ENCODE measurements around the gene DNAJB6. TPM values are rescaled to one million over a fixed set of nuclear protein-coding genes. Genes with fewer than 3 reads are reported as not detected.

Gene DNAJB6
- total RNA-seq, 1 experiment from 2014 or later, result 82.5 TPM

GRCh38 chr7:157306846-157307838 lies 29.7 kb upstream of the DNAJB6 start:
- CTCF ChIA-PET, result interaction anchor here (1.1 kb wide), 1 partner anchor 31 kb away, joined by 4 read pairs; no protein-coding TSS in a partner anchor
- peak overlapping the region; percentile 89 for H3K4me2 ChIP-seq (ENCODE audit: low read length)
- intact Hi-C loops (cut with micrococcal nuclease), result no loop called here
- BruUV-seq (replicated peaks), result no TSS peak
- no peaks in the 10 kb centered on the region for H3K9me3 ChIP-seq (ENCODE audit: control insufficient read depth in 1 of 2, insufficient read depth in 1 of 2, low read depth in 1 of 2, low read length in 2 of 2)
- RAD21 ChIA-PET (ENCODE audit: low non-redundant PET in 1 of 2, low total read pairs in 2 of 2, uncharacterized antibody in 2 of 2, unreplicated experiment in 2 of 2), result no interaction called here
- no peaks in the 10 kb centered on the region for H3K27me3 ChIP-seq (ENCODE audit: insufficient read depth, low read length)
- H4K20me1 ChIP-seq (ENCODE audit: insufficient read depth), result no peaks in the 10 kb centered on the region
- no peaks in the 10 kb centered on the region for H3K36me3 ChIP-seq (ENCODE audit: control insufficient read depth in 1 of 2, insufficient read depth in 2 of 2, low read length in 2 of 2)
- DNase-seq (ENCODE audit: low read depth, low spot score) (no peak), ATAC-seq (no peak)
- TF ChIP-seq SRF (IDR thresholded peaks at IDR 0.05; ENCODE audit: low read depth) (no peak), JUND (IDR thresholded peaks at IDR 0.05) (no peak), FOSL1 (IDR thresholded peaks at IDR 0.05; ENCODE audit: low read depth) (no peak), MAX (IDR thresholded peaks at IDR 0.05) (no peak), EZH2 (IDR thresholded peaks at IDR 0.05) (no peak), RAD21 (IDR thresholded peaks at IDR 0.05; ENCODE audit: low read depth) (no peak), POLR2AphosphoS5 (IDR thresholded peaks at IDR 0.05; ENCODE audit: low read depth, low read length) (no peak), ZFX (IDR thresholded peaks at IDR 0.05) (no peak), TCF7L2 (IDR thresholded peaks at IDR 0.05; ENCODE audit: borderline replicate concordance, extremely low read depth, insufficient read depth, insufficient read length) (no peak), ELF1 (IDR thresholded peaks at IDR 0.05; ENCODE audit: borderline replicate concordance, low read depth) (no peak)
- H3K4me3 ChIP-seq (replicated peaks in 1 of 2; ENCODE audit: low read depth in 1 of 2, low read length in 2 of 2), result no peak overlapping the region
- POLR2A ChIA-PET, result no interaction called here
- H3K9me2 ChIP-seq (ENCODE audit: insufficient read depth), result no peaks in the 10 kb centered on the region
- H2AFZ ChIP-seq (ENCODE audit: low read depth, low read length, poor library complexity, severe bottlenecking), result no peak overlapping the region
- H3K27ac ChIP-seq (ENCODE audit: low read depth, low read length), result peak overlapping the region; percentile 86; the same call in 1 of the 2 replicates
- H3K9ac ChIP-seq (ENCODE audit: low read length), result peak overlapping the region; percentile 7; the same call in 1 of the 2 replicates
- no peaks in the 10 kb centered on the region for H3K79me2 ChIP-seq (ENCODE audit: insufficient read depth, low read length)
- peaks cover 42 to 75% of the 10 kb centered on the region in 2 experiments for H3K4me1 ChIP-seq (ENCODE audit: control insufficient read depth in 1 of 2, insufficient read depth in 2 of 2, low read length in 2 of 2)
